ENCODE measurements around the gene PLSCR3.

PLSCR3 gene

DNA sequence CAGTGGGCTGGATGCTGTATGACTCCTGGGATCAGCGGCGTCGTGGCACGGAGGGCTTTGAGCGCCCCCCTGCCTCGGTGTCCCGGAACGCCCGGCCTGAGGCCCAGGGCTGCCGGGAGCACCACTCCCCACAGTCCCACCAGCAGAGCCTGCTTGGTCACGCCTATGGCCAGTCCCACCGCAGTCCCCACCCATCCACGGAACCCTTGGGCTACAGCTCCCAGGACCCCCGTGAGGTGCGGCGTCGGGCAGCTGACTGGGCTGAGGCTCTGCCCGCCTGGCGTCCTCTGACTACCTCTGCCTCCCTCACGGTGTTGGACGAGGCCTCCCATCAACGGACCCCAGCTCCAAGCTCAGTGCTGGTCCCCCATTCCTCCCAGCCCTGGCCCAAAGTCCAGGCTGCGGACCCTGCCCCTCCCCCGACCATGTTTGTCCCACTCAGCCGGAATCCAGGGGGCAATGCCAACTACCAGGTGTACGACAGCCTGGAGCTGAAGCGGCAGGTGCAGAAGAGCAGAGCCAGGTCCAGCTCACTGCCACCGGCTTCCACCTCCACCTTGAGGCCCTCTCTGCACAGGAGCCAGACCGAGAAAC, 32.7 kb upstream of the PLSCR3 start:
- DNase-seq (ENCODE audit: low read depth in 2 of 2, low spot score in 1 of 2), result no peak

DNA sequence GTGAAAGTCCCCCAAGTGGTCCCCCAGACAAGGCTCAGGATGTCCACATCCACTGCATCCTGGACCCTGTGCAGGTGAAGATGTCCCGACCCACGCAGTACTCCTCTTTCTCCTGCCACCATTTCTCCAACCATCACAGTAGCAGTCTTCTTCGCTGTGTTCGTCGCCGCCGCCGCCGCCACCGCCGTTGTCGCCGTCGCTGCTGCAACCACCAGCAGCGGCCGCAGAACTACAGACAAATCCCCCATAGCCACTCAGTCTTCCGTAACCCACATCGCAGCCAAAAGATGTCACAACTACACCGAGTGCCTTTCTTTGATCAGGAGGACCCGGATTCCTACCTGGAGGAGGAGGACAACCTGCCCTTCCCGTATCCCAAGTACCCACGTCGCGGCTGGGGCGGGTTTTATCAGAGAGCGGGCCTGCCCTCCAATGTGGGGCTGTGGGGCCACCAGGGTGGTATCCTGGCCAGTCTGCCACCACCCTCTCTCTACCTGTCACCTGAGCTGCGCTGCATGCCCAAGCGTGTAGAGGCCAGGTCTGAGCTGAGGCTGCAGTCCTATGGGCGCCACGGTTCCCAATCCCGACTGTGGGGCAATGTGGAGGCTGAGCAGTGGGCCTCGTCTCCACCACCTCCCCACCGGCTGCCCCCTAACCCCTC, 32.0 kb upstream of the PLSCR3 start:
- DNase-seq (ENCODE audit: low read depth in 2 of 2, low spot score in 1 of 2), result no peak

DNA sequence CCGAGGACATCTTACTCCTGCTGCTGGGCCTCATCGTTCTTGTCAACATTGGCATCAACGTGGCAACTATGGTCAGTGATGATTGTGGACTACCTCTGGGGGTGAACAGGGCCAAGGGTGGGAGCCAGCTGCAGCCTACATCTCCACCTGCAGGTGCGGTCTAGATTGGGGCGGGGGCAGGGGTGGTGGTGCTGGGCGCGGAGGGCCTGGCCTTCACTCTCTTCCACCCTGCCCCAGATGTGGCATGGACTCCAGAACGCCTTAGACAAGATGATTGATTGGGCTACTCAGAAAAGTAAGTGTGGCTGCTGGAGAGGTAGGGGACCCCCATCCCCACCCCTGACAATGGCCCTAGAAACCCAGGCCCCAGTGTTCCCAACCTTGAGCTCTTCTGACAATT, 31.4 kb upstream of the PLSCR3 start:
- no peak for DNase-seq (ENCODE audit: low read depth in 2 of 2, low spot score in 1 of 2)

DNA sequence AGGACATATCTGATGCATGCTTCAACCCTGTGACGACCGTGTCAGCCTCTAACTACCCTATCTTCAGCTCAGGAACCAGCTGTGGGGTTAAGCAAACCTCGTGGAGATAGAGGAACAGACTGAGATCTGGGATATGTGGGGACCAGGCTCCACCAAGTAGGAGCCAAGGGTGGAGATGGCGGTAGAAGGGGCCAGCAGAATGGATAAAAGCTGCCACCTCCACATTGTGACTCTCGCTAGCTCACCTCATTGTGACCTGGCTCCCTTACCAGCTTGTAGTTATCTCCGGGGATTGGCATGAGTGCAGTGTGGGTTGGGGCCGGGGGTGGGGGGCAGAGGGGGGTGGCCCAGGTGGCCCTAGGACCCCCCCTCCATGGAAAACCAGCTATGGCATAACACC, 31.0 kb upstream of the PLSCR3 start, which contains the start of gene SPEM2:
SPEM2 (plus strand) TSS at position 301 of the 400 bp plus-strand sequence; CDS start at position 374, 73 bp downstream.
- DNase-seq (ENCODE audit: low read depth in 2 of 2, low spot score in 1 of 2), result no peak

DNA sequence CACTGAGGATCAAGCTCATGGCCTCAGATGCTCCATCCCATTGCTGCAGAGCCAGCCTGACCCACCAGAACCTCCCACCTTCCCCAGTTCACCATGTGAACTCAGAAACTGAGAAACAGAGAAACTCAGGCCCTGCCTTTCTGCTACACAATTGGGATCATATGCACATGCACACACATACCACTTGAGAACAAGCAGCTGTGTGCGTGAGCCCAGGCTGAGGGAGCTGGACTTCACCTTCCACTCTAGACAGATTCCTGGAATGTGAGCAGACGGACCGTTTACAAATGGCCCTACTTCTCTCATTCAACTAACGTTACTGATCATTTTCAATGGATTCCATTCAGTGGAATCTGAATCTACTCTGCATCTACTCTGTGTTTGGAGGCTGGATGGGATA, 29.4 kb upstream of the PLSCR3 start:
- DNase-seq (ENCODE audit: low read depth in 2 of 2, low spot score in 1 of 2), result no peak

DNA sequence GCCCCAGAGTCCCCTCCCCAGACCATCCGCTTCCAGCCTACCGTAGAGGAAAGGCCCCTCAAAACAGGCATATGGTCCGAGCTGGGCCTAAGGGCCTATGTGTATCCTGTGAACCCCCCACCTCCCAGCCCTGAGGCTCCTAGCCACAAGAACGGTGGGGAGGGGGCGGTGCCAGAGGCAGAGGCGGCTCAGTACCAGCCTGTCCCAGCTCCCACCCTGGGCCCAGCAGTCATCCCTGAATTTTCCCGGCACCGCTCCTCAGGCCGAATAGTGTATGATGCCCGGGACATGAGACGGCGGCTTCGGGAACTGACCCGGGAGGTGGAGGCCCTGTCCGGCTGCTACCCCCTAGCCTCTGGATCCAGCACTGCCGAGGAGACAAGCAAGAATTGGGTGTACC, 26.9 kb upstream of the PLSCR3 start:
- no peak for DNase-seq (ENCODE audit: low read depth in 2 of 2, low spot score in 1 of 2)

DNA sequence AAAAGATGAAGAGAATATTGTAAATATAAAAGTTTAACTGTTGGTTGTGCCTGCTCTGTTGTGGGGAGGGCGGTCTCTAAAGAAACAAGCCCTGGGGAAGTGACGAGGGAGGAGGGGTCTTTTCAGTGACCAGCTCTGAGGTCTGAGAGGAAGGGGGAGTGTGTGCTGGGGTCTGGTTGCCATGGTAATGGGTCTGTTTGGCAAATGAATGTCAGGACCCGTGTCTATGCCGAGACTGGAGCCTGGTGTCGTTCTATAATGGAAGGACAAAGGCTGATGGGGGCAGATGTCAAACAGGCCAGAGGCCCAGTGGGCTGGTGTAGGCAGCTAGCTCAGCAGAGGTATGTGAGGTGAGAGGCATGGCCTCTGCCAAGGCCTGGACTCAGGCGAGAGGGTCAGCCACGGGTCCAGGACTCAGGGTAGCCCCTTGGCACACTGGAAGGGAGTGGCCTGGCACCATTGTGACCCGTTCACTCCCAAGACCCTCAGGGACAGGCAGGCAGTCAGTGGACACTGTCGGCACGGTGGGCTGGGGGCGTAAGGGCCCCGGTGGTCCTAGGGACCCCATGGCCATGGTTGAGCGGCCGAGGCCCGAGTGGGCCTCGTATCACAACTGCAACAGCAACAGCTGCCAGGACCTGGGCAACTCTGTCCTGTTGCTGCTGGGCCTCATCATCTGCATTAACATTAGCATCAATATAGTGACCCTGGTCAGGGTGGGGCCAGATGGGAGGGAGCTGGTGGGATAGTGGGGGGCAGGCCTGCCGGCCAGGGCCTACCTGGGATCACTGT, 25.7 kb upstream of the PLSCR3 start, which contains the start of gene SPEM1:
SPEM1 (plus strand) TSS at position 506 of the 792 bp plus-strand sequence; CDS start at position 567, 61 bp downstream.
- no peak for DNase-seq (ENCODE audit: low read depth in 2 of 2, low spot score in 1 of 2)

DNA sequence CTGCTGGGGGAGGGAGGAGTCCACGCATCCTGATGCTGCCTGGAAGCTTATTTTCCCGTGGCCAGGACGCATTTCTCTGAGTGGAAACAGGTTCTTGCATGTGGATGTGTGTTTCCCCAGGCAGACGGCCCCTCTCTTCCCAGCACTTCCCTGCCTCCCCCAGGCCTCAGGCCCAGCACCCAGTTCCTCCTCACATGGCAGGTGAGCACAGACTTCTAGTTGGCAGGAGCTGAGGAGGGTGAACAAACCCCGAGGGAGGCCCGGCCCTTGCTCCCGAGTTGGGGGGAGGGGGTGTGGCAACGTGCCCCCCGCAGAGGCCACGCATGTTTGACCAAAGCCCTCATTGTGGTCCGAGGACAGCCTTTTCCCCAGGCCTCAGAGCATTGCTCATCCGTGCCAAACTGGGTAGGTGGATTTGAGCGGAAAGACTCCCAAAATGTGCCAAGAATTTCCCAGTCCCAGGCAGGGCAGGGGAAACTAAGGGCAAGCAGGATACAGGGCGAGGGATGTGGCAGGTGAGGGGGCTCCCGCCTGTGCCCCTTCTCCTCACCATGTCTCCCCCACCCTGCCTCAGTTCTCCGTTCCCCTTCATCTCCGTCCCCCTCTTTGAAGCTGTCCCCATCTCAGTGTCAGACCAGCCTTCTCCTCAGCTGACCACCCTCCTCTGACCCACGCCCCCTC, 24.3 kb upstream of the PLSCR3 start:
- DNase-seq (ENCODE audit: low read depth in 2 of 2, low spot score in 1 of 2), result no peak

DNA sequence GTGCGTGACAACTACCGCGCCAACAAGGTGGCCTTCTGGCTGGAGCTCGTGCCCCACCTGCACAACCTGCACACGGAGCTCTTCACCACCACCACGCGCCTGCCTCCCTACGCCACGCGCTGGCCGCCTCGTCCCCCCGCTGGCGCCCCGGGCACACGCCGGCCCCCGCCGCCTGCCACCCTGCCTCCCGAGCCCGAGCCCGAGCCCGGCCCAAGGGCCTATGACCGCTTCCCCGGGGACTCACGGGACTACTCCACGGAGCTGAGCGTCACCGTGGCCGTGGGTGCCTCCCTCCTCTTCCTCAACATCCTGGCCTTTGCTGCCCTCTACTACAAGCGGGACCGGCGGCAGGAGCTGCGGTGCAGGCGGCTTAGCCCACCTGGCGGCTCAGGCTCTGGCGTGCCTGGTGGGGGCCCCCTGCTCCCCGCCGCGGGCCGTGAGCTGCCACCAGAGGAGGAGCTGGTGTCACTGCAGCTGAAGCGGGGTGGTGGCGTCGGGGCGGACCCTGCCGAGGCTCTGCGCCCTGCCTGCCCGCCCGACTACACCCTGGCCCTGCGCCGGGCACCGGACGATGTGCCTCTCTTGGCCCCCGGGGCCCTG, 22.8 kb upstream of the PLSCR3 start:
- no peak for DNase-seq (ENCODE audit: low read depth in 2 of 2, low spot score in 1 of 2)

DNA sequence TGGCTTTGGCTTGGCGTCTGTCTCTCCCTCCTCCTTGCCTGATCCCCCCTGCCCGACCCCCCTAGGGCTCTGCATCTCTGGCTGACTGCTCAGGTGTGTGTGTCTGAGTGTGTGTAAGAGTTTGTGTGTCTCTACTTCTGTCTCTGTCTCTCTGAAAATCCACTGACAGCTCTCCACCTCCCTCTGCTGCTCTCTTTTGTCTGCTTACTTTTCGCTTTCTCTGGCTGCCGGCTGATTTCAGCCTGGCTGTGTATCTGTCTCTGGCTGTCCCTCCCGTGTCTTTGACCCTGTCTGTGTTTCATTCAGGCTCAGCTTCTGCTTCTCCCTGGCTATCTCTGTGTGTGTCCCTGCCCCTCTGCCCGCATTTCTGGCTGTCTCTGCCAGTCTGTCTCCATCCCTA, 22.0 kb upstream of the PLSCR3 start:
- DNase-seq (ENCODE audit: low read depth in 2 of 2, low spot score in 1 of 2), result no peak

DNA sequence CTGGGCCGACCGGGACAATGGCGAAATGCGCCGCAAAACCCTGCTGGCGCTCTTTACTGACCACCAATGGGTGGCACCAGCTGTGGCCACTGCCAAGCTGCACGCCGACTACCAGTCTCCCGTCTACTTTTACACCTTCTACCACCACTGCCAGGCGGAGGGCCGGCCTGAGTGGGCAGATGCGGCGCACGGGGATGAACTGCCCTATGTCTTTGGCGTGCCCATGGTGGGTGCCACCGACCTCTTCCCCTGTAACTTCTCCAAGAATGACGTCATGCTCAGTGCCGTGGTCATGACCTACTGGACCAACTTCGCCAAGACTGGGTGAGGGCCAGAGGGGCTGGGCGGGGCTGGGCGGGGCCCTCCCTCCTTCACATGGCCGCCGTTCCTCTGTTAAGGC, 21.5 kb upstream of the PLSCR3 start:
- no peak for DNase-seq (ENCODE audit: low read depth in 2 of 2, low spot score in 1 of 2)

DNA sequence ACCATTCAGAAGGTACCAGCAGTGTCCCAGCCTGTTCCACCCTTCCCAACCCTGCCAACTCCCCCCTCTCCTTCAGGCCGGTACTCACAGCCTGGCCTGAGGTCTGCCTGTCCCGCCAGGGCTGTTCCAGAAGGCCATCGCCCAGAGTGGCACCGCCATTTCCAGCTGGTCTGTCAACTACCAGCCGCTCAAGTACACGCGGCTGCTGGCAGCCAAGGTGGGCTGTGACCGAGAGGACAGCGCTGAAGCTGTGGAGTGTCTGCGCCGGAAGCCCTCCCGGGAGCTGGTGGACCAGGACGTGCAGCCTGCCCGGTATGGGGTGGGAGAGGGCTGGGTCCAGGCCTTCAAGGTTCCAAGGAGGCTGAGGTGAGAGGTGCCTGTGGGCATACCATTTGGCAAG, 20.5 kb upstream of the PLSCR3 start:
- no peak for DNase-seq (ENCODE audit: low read depth in 2 of 2, low spot score in 1 of 2)

DNA sequence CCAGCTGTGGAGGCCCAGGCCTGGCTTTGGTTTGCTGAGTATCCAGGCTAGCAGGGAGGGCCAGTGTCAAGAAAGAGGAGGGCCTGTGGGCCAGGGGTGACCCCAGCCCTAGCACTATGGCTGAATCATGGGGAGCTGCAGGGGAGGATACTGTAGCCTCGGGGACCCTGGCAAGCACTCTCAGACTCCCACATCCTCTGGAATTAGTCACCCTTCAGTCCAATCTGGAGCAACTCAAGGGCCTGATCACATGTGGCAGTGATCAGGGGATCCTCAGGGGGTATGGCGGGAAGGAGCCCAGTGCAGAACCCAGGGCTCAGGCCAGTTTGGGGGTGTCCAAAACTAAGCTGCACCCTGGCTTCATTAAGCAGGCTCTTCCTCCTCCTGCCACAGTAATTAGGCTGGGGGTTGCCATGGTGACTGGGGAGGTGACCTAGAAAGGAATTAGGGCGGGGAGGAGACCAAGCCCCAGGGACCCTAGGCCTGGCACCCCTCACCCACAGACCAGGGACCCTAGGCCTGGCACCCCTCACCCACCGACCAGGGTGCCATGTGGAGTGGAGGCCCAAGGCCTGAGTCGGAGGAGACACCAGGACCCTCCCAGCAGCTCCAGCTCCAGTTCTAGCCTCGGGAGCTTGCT, 19.1 kb upstream of the PLSCR3 start:
- no peak for DNase-seq (ENCODE audit: low read depth in 2 of 2, low spot score in 1 of 2)

DNA sequence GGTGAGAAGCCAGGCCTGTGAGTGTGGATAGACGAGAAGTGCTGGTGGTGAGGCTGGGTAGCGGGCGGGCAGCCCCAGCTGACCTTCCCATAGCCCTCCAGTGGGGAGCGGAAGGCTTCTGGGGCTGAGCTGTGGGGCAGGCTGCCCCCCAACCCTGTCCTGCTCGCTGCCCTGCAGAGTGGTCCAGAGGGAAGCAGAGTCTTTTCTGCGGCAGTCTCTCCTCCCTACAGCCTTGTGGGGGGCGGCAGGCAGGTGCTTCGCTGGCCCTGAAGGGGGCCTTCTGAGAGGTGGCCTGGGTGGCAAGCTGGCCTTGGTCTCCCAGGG, 17.1 kb upstream of the PLSCR3 start:
- no peak for DNase-seq (ENCODE audit: low read depth in 2 of 2, low spot score in 1 of 2)

DNA sequence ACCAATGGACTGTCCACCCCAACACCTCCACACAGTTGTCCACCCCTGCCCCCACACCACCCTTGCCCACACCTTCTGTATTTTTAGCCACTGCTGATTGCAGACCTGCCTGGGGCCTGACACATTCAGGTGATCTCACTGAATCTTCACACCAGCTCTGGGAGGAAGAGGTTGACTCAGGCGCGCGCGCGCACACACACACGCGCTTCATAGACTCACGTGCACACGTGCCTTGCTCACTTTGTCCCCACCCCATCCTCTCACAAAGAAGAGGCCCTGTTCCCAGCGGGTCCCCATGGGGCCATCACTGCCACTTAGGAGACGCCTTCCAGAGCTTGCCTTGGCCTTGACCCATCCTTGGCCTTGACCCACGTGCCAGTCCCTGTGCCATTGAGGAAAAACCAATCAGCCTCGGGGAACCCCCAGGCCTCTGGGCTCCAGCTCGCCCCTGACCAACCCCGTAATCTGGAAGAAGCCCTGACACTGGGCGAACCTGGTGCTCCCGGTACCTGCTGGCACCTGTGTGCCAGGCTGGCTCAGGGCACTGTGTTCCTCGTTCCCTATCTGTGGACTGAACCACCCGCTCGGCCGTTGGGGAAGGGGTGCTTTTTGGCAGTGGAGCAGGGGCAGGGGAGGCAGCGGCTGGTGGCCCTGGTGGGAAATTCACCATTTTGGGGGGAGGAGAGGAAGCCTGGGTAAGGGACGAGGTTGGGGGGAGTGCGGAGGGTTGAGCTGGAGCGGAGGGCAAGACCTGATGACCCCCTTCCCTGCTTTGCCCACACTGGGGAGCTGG, 16.5 kb upstream of the PLSCR3 start:
- DNase-seq (ENCODE audit: low read depth in 2 of 2, low spot score in 1 of 2), result no peak

DNA sequence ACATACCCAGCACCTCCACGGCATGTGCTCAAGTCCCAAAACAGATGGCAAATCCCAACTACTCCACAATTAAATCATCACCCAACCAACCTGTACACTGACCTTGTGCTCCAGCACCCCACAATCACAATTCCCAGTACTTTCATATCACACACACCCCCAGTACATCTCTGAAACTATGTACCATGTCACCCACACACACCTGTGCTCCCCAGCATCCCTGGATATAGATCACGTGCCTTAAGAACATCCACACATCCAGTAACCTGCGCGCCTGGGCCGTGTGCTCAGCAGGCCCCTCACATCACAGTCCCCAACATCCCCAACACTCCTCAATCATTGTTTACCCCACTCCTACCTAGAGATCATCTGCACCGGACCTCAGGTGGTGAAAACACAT, 15.4 kb upstream of the PLSCR3 start:
- DNase-seq (ENCODE audit: low read depth in 2 of 2, low spot score in 1 of 2), result no peak

DNA sequence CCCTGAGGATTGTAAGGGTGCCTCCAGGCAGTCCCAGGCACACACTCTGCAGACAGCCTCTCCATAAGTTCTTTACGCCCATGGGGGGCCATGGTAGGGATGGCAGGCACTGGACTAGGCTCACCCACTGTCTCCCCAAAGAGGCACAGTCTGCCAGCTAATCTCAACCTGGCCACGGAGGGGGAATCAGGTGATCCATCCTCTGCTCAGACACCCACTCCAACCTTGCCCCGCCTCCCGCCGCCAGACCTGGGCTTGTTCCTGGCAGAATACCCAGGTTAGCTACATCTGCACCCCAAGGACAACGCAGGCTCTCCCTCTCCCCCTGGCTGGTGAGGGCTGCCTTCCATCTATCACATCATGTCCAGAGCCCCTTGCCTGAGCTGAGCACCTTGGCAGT, 14.5 kb upstream of the PLSCR3 start:
- DNase-seq (ENCODE audit: low read depth in 2 of 2, low spot score in 1 of 2), result no peak

DNA sequence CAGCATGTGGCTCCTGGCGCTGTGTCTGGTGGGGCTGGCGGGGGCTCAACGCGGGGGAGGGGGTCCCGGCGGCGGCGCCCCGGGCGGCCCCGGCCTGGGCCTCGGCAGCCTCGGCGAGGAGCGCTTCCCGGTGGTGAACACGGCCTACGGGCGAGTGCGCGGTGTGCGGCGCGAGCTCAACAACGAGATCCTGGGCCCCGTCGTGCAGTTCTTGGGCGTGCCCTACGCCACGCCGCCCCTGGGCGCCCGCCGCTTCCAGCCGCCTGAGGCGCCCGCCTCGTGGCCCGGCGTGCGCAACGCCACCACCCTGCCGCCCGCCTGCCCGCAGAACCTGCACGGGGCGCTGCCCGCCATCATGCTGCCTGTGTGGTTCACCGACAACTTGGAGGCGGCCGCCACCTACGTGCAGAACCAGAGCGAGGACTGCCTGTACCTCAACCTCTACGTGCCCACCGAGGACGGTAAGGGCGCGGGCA, 14.0 kb upstream of the PLSCR3 start:
- DNase-seq (ENCODE audit: low read depth in 2 of 2, low spot score in 1 of 2), result no peak

DNA sequence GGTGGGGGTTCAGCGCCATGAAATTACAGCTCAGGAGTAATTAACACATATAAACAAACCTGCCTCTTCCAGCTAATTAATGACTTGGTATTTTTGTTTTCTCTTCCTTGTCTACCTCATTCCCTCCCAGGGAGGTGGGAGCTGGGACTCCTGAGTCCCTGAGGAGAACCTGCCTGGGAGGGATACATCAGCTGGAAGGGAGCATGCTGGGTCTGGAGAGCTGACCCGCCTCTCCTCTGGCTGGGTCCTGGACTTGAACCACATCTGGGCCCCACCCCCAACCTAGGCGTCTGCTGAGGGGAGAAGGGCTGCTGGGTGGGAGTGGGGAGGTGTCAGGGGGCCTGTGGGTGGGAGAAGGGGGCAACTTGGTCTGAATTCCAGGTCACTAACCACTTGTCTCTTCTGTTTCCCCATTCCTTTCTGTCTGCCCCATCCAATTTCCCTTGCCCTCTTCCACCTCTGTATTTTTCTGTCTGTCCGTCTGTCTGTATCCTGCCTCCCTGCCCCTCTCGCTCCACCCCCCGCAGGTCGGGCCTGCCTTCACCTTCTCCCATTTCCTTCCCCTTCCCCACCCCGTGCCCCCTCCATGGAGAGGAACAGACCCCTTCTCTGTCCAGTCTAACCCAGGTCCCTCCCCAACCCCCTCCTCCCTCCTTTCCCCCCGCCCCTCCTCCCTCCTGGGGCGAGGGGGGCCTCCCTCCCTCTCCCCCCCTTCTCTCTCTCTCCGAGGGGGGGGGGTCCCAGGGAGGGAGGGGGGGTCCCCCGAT, 13.3 kb upstream of the PLSCR3 start, which contains the start of gene NLGN2:
NLGN2 (plus strand) TSS at position 361 of the 767 bp plus-strand sequence. CDS start 411 bp downstream, outside the sequence.
- DNase-seq (ENCODE audit: low read depth in 2 of 2, low spot score in 1 of 2), result no peak
